NCI-H460 (cell line): ENCODE measurements around the gene ASTL. TPM values are rescaled to one million over a fixed set of nuclear protein-coding genes. Genes with fewer than 3 reads are reported as not detected.

ENCODE experiments used
- DNase-seq: peaks from one replicate; pipeline ENCODE4 v3.0.0-alpha.2; 2016; ENCODE audit warnings: low read depth; ENCODE audit errors: extremely low read depth
- polyA plus RNA-seq: library from polyadenylated mRNA; depleted of rRNA; stranded (reverse); fragments of >200 nt; gene quantifications from 2 replicates; pipeline ENCODE4 v1.2.3, GENCODE V29; 2014; cell fraction: nucleus; rRNA removed
- total RNA-seq: library from RNA; depleted of rRNA; stranded (reverse); fragments of >200 nt; shearing (Covaris generic); gene quantifications from 2 replicates; pipeline ENCODE4 v1.2.3, GENCODE V29; 2014; rRNA removed

ASTL gene
- total RNA-seq: not detected in 2 replicates
- polyA plus RNA-seq: 0.35 TPM in 1 of 2 replicates, not detected in the other

DNA sequence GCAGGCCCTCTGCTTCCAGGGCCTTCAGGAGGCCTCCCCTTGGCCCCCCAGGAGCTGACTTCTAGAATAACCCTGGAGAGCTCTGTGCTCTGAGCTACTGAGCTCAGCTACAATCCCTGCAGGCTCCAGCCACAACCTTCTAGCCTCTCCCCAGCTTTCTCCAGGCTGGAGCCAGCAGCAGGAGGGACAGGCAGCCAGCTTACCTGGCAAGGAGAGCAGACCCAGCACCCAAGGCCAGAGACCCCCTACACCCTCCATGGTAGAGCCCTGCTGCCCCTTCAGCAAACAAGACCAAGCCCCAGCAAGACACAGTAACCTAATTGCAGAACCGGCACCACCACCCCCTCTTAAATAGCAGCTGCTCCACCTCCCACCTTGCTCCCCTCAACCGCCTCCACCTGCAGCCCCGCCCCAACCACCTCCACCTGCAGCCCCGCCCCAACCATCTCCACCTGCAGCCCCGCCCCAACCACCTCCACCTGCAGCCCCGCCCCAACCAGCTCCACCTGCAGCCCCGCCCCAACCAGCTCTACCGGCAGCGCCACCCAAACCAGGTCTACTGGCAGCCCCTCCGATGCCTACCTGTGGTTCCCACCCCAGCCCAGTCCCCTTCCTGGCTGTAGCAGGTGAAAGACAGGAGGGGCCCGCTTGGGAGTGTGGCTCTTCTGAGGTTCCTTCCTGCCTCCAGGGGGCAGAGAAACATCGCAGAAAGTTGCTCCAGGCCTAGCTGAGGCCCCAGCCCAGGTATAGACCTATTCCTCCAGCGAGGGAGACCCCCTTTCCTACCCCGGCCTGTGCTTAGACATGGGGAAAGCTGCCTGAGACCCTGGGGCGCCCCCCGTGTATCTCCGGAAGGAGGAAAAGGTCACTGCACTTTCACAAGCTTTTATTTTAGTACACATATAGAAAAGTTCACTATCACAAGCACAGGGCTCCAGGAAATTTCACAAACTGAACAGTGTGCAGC is at the start of gene ASTL:
ASTL (minus strand) TSS at position 324 of the 967 bp plus-strand sequence; CDS start at position 258, 66 bp downstream.
- DNase-seq: peak; percentile 50

GRCh38 chr2:96186562-96186961 is 48.3 kb upstream of the ASTL start:
- DNase-seq: no peak

GRCh38 chr2:96185516-96185915 is 47.2 kb upstream of the ASTL start:
- no peak for DNase-seq

- DNase-seq: no peak
These were observed 46.7 kb upstream of the ASTL start for GRCh38 chr2:96184989-96185388.

DNA sequence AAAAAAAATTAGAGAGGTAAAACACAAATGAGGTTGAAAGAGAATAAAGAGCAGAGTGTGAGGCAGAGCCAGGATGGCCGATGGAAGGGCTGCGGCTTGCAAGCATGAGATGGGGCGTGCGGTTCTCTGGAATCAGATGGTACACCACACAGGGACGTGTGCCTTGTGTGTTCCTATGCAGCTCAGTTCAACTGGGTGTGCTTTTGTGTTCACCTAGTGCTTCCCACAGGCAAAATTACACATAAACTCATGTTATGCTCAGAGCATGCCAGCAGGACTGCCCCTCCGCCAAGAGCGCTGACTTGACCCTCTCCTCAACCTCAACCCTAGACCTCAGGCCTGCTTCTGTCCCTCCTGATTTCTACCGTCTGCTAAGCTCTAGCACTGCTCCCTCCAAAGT is 45.9 kb upstream of the ASTL start:
- DNase-seq: no peak

GRCh38 chr2:96181529-96181928 is 43.2 kb upstream of the ASTL start:
- no peak for DNase-seq

GRCh38 chr2:96180521-96180920 is 42.2 kb upstream of the ASTL start:
- DNase-seq: no peak

DNA sequence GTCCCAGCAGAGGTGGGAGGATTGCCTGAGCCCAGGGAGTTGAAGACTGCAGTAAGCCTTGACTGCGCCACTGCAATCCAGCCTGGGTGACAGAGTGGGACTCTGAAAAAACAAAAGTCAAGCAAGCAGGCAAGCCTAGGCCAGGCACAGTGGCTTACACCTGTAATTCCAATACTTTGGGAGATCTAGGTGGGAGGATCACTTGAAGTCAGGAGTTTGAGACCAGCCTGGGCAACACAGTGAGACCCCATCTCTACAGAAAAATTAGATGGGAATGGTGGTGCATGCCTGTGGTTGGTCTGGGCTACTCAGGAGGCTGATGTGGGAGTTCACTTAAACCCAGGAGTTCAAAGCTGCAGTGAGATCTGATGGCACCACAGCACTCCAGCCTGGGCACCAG is 41.7 kb upstream of the ASTL start:
- DNase-seq: no peak

DNA sequence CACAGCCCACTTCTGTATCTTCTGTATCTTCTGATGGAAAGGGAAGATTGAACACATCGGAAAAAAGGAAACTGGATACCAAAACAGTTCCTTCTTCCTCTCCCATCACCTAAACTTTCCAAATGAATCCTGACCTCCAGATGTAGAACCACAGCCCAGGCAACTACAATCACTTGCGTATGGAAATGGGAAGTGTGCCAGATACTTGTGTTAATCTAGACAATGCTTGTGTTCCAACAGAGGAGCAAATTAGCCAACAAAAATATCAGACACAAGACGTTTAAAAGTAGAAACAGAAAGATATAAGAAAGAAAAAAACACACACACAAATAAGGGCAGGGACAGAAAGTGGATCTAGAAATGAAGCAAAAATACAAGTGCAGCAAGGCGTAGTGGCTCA is 38.4 kb upstream of the ASTL start:
- DNase-seq: no peak

DNA sequence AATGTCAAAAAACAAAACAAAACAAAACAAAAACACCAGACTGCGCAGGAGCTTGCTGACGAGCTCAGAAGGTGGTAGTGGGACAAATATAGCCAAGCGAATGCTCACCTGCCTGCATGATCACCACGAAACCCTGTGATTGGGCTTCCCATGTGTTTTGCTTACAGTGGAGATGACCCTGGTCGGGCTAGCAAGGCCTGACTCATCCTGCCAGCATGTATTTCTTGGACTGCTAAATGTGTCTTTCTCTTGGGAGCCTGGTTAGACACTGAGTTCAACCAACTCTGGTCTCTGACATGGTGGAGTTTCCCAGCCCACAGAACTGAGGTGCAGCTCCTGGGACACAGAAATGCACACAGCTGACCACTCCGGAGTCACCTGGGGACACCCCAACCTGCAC is 37.6 kb upstream of the ASTL start:
- no peak for DNase-seq

GRCh38 chr2:96174251-96175144 is 36.2 kb upstream of the ASTL start:
- DNase-seq: peak; percentile 72

DNA sequence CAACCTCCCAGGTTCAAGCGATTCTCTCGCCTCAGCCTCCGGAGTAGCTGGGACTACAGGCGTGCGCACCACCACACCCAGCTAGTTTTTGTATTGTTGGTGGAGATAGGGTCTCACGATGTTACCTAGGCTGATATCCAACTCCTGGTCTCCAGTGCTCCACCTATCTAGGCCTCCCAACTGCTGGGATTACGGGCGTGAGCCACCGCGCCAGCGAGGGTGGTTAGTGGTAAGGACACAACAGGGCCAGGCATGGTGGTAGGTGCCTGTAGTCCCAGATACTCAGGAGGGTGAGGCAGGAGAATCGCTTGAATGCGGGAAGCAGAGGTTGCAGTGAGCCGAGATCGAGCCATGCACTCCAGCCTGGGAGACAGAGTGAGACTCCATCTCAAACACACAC is 33.5 kb upstream of the ASTL start:
- DNase-seq: no peak

DNA sequence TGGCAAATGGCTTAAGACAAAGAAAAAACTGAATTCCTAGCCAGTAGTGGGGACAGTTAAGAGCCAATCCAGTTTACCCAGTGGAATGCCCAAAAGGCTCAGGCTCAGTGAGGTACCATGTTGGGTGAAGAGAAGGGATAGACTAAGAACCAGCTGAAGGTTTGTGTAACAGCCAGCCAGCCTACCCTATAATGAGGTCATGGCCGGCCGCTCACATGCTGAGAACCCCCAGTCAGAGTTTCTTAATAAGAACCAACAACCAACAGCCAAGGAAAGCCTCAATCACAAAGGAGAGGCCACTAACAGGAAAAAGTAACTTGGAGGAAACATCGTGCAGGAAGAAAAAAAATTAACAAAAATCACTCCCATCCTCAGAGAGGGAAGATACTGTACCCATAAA is 32.3 kb upstream of the ASTL start:
- no peak for DNase-seq

DNA sequence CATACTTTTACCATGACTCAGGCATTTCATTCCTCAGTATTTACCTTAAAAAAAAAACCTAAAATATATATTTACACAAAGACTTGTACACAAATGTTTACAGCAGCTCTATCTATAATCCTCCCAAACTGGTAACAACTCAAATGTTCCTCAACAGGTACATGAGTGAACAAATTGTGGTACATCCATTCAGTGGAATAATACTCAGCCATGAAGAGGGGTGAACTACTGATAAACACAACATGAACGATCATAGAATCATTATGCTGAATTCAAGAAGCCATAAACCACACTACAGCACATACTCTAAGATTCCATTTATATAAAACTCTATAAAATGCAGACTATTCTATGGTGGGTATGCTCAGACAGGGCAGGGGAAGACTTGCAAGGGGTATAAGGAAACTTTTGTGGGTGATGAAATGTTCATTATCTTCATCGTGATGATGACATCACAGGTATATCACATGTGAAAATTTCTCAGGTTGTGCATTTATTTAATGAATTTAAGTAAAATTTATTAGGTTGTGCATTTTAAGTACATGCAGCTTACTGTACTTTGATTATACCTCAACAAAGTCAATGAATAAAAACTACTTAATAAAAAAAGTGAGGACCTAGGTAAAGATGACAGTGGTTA is 31.7 kb upstream of the ASTL start:
- DNase-seq: no peak

GRCh38 chr2:96167407-96168013 is 29.2 kb upstream of the ASTL start:
- no peak for DNase-seq

GRCh38 chr2:96164459-96165184 is 26.3 kb upstream of the ASTL start:
- no peak for DNase-seq

DNA sequence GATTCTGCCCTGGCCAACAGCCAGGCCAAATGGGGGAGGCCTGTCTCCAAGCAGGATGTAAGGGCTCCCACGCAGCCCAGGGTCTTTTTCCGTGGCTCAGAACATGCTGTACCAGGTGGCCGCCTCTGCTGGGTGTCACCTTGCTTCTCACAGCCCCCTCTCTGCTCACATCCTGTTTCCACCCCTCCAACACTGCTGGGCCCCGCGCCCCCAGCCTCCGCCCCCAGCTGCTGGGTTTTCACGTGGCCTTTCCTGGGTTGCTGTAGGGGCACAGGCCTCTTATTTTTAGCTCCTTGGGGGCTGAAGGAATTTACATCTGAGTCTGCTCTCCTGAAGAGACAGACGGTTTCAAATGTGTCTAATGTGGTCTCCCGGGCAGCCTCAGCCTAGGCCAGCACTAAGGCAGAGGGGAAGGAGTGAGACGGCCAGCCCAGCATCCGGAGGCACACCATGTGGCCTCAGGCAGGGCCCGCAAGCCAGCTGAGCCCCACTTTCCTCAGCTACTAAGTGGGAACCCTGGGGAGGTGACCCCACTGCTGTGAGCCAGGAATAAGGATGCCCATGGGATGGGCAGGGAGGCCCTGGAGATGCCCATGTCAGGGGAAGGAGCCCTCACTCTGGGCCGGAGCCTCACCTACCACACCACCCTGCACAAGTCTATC is 25.6 kb upstream of the ASTL start:
- no peak for DNase-seq

DNA sequence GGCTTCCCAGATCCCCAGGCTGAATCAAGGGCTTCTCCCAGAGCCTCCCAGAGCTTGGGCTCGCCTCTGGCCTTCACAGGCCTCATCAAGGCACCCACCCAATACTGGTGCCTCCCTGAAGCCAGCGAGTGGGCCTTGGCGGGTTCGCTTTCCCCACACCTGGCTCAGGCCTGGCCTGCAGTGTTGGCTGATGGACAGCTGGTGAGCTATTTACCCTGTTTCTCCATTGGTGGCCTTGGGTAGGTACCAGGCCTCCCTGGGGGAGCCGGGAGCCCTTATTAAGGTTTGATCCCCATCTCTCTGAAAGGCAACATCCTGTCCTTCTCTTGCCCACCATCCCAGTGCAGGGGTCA is 25.1 kb upstream of the ASTL start:
- no peak for DNase-seq

- DNase-seq: peak; percentile 56
These were observed 23.6 kb upstream of the ASTL start for GRCh38 chr2:96161898-96162297.
